OCI-M2 (cell line): ENCODE measurements around the gene RAB35.

ENCODE experiments used
- DNase-seq: peaks from one replicate; lab custom pipeline; 2025; ENCODE audit not compliant: unreplicated experiment; lab: John Stamatoyannopoulos, UW

RAB35 gene

GRCh38 chr12:120116441-120116791 is at the start of gene RAB35:
Gene RAB35, minus strand, starts transcription at chr12:120116753. Its CDS starts 103 bp downstream, at chr12:120116650.
- no peak for DNase-seq

- DNase-seq = no peak
Measured at GRCh38 chr12:120164293-120164692, 47.7 kb upstream of the RAB35 start.

- no peak for DNase-seq
Measured at GRCh38 chr12:120162763-120163162, 46.2 kb upstream of the RAB35 start.

- no peak for DNase-seq
Measured at GRCh38 chr12:120161852-120162251, 45.3 kb upstream of the RAB35 start.

GRCh38 chr12:120159509-120160237 is 43.1 kb upstream of the RAB35 start:
- no peak for DNase-seq

GRCh38 chr12:120158351-120158750 is 41.8 kb upstream of the RAB35 start:
- DNase-seq = no peak

- DNase-seq = no peak
Measured at GRCh38 chr12:120157678-120158077, 41.1 kb upstream of the RAB35 start.

- DNase-seq = no peak
Measured at GRCh38 chr12:120156315-120157259, 40.0 kb upstream of the RAB35 start.

- DNase-seq = no peak
Measured at GRCh38 chr12:120155072-120155471, 38.5 kb upstream of the RAB35 start.

GRCh38 chr12:120150919-120151525 is 34.5 kb upstream of the RAB35 start:
- DNase-seq = no peak

GRCh38 chr12:120148011-120148410 is 31.5 kb upstream of the RAB35 start:
- no peak for DNase-seq

- DNase-seq = no peak
Measured at GRCh38 chr12:120145164-120145563, 28.6 kb upstream of the RAB35 start.

GRCh38 chr12:120144215-120144614 is 27.7 kb upstream of the RAB35 start:
- DNase-seq = no peak

- no peak for DNase-seq
Measured at GRCh38 chr12:120142231-120142877, 25.8 kb upstream of the RAB35 start.

- DNase-seq = no peak
Measured at GRCh38 chr12:120141336-120141735, 24.8 kb upstream of the RAB35 start.

- DNase-seq = no peak
Measured at GRCh38 chr12:120140603-120141002, 24.1 kb upstream of the RAB35 start.

GRCh38 chr12:120139958-120140357 is 23.4 kb upstream of the RAB35 start:
- no peak for DNase-seq

- DNase-seq = no peak
Measured at GRCh38 chr12:120138366-120138765, 21.8 kb upstream of the RAB35 start.

- DNase-seq = no peak
Measured at GRCh38 chr12:120137833-120138232, 21.3 kb upstream of the RAB35 start.

GRCh38 chr12:120136093-120136770 is 19.7 kb upstream of the RAB35 start:
- no peak for DNase-seq
